HEK293 (cell line): ENCODE measurements around the gene TEX14.

Experiments used
- BCL11A ChIP-seq: fragments of 450-650 bp; formaldehyde crosslinking; IDR thresholded peaks from 2 replicates; pipeline ENCODE4 v1.5.1; 2016; ENCODE audit warnings: low read depth, missing biosample characterization, missing genetic modification characterization
- CTCF ChIP-seq: fragments of 450-650 bp; formaldehyde crosslinking; IDR thresholded peaks from 2 replicates; pipeline ENCODE4 v1.5.1; 2016; ENCODE audit warnings: missing biosample characterization, missing genetic modification characterization
- PBX3 ChIP-seq: sonication (generic); formaldehyde crosslinking; IDR thresholded peaks from 2 replicates; pipeline ENCODE4 v1.8.1; 2022; ENCODE audit warnings: mild to moderate bottlenecking, moderate library complexity, missing genetic modification reagents
- PRDM1 ChIP-seq: fragments of 450-650 bp; formaldehyde crosslinking; IDR thresholded peaks from 2 replicates; pipeline ENCODE4; 2016; ENCODE audit warnings: missing biosample characterization, missing genetic modification characterization
- YY1 ChIP-seq: fragments of 450-650 bp; formaldehyde crosslinking; IDR thresholded peaks from 2 replicates; pipeline ENCODE4 v1.5.1; 2018; ENCODE audit warnings: missing biosample characterization, missing genetic modification characterization
- YY2 ChIP-seq: fragments of 450-650 bp; formaldehyde crosslinking; IDR thresholded peaks from 2 replicates; pipeline ENCODE4 v1.5.1; 2016; ENCODE audit warnings: missing biosample characterization, missing genetic modification characterization
- ZBTB7A ChIP-seq: fragments of 450-650 bp; formaldehyde crosslinking; IDR thresholded peaks from 2 replicates; pipeline ENCODE4 v1.5.1; 2016; ENCODE audit warnings: low read depth, missing biosample characterization, missing genetic modification characterization
- ZNF138 ChIP-seq: fragments of 450-650 bp; formaldehyde crosslinking; IDR thresholded peaks from 2 replicates; pipeline ENCODE4 v1.5.1; 2016; ENCODE audit warnings: missing biosample characterization, missing genetic modification characterization, borderline replicate concordance
- ZNF239 ChIP-seq: fragments of 450-650 bp; formaldehyde crosslinking; IDR thresholded peaks from 2 replicates; pipeline ENCODE4 v1.5.1; 2016; ENCODE audit warnings: missing biosample characterization, missing genetic modification characterization
- ZNF274 ChIP-seq, 2 experiments: fragments of 200-500 bp in 1 of 2; fragments of 450-650 bp in 1 of 2; sonication (Bioruptor generic) in 1 of 2; formaldehyde crosslinking in 1 of 2; IDR thresholded peaks; 2 replicates each; pipeline versions ENCODE4 v1.5.1 to v1.6.1; 2014 to 2016; ENCODE audit warnings: borderline replicate concordance in 1 of 2, inconsistent platforms in 1 of 2, low read length in 1 of 2, missing biosample characterization in 1 of 2, missing genetic modification characterization in 1 of 2
- ZNF416 ChIP-seq: fragments of 450-650 bp; formaldehyde crosslinking; IDR thresholded peaks from 2 replicates; pipeline ENCODE4 v1.5.1; 2016; ENCODE audit warnings: missing biosample characterization, missing genetic modification characterization

- TF ChIP-seq PRDM1 (tag by site-specific recombination) (no peak), CTCF (tag by site-specific recombination) (no peak), BCL11A (tag by site-specific recombination) (no peak), ZNF138 (tag by site-specific recombination) (no peak), ZBTB7A (tag by site-specific recombination) (no peak), ZNF239 (tag by site-specific recombination) (no peak), YY2 (tag by site-specific recombination) (no peak), YY1 (tag by site-specific recombination) (no peak), ZNF274 (IDR thresholded peaks at IDR 0.05; ENCODE audit: low read length) (no peak), ZNF274 (tag by site-specific recombination; IDR thresholded peaks at IDR 0.05; ENCODE audit: borderline replicate concordance) (no peak), ZNF416 (tag by site-specific recombination) (no peak), PBX3 (CRISPR knock-in tag) (no peak)
These were observed 183.3 kb downstream of the TEX14 start for GRCh38 chr17:58508341-58509067.
